Mesendoderm (in vitro differentiated cells): ENCODE results near the gene ERBB4.
A peak's percentile ranks its signal among the peaks of the same experiment; 100 is the strongest.

Source experiments
- DNase-seq: peaks from one replicate; pipeline ENCODE4 v3.0.0; 2013
- H2AK5ac ChIP-seq: 2 replicates; pipeline ENCODE4 v1.6.1; 2013; ENCODE audit warnings: low read length, inconsistent platforms
- H2BK120ac ChIP-seq: 2 replicates; pipeline ENCODE4 v1.6.1; 2013; ENCODE audit warnings: low read depth, mild to moderate bottlenecking, low read length, moderate library complexity, mixed read lengths
- H2BK15ac ChIP-seq: replicated peaks from 2 replicates; pipeline ENCODE4 v1.6.1; 2013; ENCODE audit warnings: low read depth, mild to moderate bottlenecking, moderate library complexity
- H2BK5ac ChIP-seq: 2 replicates; pipeline ENCODE4 v1.6.1; 2013; ENCODE audit warnings: low read length, inconsistent platforms
- H3K18ac ChIP-seq: 2 replicates; pipeline ENCODE4 v1.6.1; 2013; ENCODE audit warnings: mild to moderate bottlenecking, low read length, mixed read lengths
- H3K23ac ChIP-seq: one replicate; pipeline ENCODE4 v1.6.1; 2013; ENCODE audit warnings: low read length
- H3K27ac ChIP-seq: 2 replicates; pipeline ENCODE4 v1.5.1; 2013; ENCODE audit warnings: low read depth, mild to moderate bottlenecking, inconsistent platforms, low read length, moderate library complexity
- H3K27me3 ChIP-seq: 2 replicates; pipeline ENCODE4 v1.6.1; 2013; ENCODE audit warnings: low read length, control low read depth, mild to moderate bottlenecking, inconsistent platforms; ENCODE audit not compliant: insufficient read depth, poor library complexity
- H3K36me3 ChIP-seq: 2 replicates; pipeline ENCODE4 v1.6.1; 2013; ENCODE audit warnings: low read length, inconsistent platforms; ENCODE audit not compliant: control insufficient read depth, insufficient read depth
- H3K4ac ChIP-seq: one replicate; pipeline ENCODE4 v1.6.1; 2013; ENCODE audit warnings: low read depth, mild to moderate bottlenecking, low read length, moderate library complexity
- H3K4me1 ChIP-seq: 2 replicates; pipeline ENCODE4 v1.6.1; 2013; ENCODE audit warnings: low read depth, low read length, inconsistent platforms; ENCODE audit not compliant: control insufficient read depth
- H3K4me2 ChIP-seq: 2 replicates; pipeline ENCODE4 v1.6.1; 2013; ENCODE audit warnings: low read length
- H3K4me3 ChIP-seq: 2 replicates; pipeline ENCODE4 v1.5.1; 2013; ENCODE audit warnings: mild to moderate bottlenecking, low read length
- H3K56ac ChIP-seq: one replicate; pipeline ENCODE4 v1.6.1; 2013; ENCODE audit warnings: low read length
- H3K79me1 ChIP-seq: 2 replicates; pipeline ENCODE4 v1.6.1; 2013; ENCODE audit warnings: low read length, inconsistent platforms
- H3K79me2 ChIP-seq: 2 replicates; pipeline ENCODE4 v1.6.1; 2013; ENCODE audit warnings: mild to moderate bottlenecking, low read length; ENCODE audit not compliant: control insufficient read depth, insufficient read depth
- H3K9ac ChIP-seq: 2 replicates; pipeline ENCODE4 v1.6.1; 2013; ENCODE audit warnings: low read length, inconsistent platforms
- H4K5ac ChIP-seq: one replicate; pipeline ENCODE4 v1.6.1; 2013; ENCODE audit warnings: low read length
- H4K8ac ChIP-seq: one replicate; pipeline ENCODE4 v1.6.1; 2013; ENCODE audit warnings: low read depth, mild to moderate bottlenecking, control low read depth, low read length, moderate library complexity
- WGBS: extraction: QIAGEN DNeasy Blood & Tissue Kit; methylation state at CpG from one replicate; pipeline ENCODE4 v1.1.7; 2013; ENCODE audit warnings: low lambda C conversion rate, missing lambda C conversion rate; ENCODE audit not compliant: insufficient coverage; ENCODE audit errors: extremely low coverage; 5-methylcytosine and 5-hydroxymethylcytosine counted together

Gene ERBB4

DNA sequence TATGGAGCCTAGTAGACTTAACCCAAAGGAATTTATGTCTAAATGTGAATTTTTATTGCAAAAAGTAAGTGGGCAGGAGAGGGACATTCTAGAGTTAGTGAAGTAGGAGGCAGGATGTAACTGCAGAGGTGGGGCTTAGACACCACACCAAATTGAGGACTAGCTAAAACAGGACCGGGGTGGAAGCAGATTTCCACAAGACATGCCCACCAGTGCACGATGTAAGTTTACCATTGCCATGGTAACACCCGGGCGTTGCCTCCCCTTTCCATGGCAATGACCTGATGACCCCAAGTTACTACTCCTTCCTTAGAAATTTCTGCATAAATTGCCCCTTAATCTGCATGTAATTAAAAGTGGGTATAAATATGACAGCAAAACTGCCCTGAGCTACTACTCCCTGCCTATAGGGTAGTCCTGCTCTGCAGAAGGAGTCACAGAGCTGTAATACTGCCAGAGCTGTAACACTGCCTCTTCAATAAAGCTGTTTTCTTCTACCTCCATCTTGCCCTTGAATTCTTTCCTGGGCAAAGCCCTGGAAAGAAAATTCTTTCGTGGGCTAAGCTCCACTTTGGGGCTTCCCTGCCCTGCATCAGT lies 509.7 kb downstream of the ERBB4 start:
- no peak overlapping the region for H4K8ac ChIP-seq
- H4K5ac ChIP-seq = no peak overlapping the region
- H3K9ac ChIP-seq = no peak overlapping the region
- no peak overlapping the region for H3K18ac ChIP-seq
- no CpG with 5 or more reads among the region's 5 CpGs for WGBS
- H3K27me3 ChIP-seq = no peaks in the 10 kb centered on the region
- no peak overlapping the region for H2BK120ac ChIP-seq
- H3K56ac ChIP-seq = no peak overlapping the region
- no peak overlapping the region for H3K4me2 ChIP-seq
- no peak overlapping the region for H2AK5ac ChIP-seq
- no peaks in the 10 kb centered on the region for H3K79me1 ChIP-seq
- H3K4me3 ChIP-seq = no peak overlapping the region
- H3K27ac ChIP-seq = no peak overlapping the region
- no peaks in the 10 kb centered on the region for H3K36me3 ChIP-seq
- peak; percentile 21 for DNase-seq
- H3K4me1 ChIP-seq = peaks cover 4% of the 10 kb centered on the region
- H3K79me2 ChIP-seq = no peaks in the 10 kb centered on the region
- no peak overlapping the region for H3K23ac ChIP-seq
- no peak overlapping the region for H3K4ac ChIP-seq
- H2BK15ac ChIP-seq = peak overlapping the region; percentile 45
- no peak overlapping the region for H2BK5ac ChIP-seq

DNA sequence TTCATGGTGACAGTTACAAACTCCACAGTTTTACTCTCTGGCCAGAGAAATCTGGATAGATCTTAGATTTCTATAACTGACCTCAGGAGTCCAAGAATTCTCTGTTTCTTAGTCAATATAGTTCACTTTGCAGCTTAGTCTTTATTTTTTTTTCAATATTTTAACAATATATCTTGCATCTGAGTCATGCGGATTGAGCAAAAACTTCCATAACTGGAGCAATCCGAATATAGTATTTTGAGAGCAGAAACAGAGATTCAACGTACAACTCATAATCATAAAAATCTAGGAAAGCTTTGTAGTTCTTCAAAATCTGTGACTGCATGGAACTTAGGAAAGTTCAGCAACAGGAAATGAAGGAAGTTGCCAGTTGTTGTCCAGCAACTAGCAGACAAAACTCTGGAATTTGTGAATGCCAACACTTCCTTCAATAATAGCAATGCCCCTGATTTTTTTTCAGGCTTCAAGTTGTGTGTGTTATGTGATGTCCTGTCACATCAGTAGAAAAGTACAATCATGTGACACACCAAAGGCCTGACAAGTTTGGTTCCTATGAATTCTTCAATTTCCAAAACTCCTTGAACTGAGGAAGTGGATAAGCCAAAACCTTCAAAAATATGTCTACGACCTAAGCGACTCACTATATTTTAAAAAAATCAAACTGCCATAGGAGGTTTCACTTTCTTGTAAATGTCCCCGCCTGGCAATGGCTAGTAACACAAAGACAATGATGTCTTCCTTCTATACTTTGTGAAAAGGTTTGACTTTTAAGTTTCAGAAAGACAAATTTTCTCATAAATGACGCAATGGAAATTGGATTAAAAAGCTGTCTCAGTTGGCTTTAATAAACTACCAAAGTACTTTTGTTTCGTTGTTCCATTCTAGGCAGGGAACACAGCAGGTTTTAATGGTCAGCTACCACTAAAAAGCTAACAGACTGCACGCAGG lies 510.6 kb downstream of the ERBB4 start:
- H3K4ac ChIP-seq = no peak overlapping the region
- no peak overlapping the region for H4K5ac ChIP-seq
- H3K79me1 ChIP-seq = no peaks in the 10 kb centered on the region
- no peak overlapping the region for H3K27ac ChIP-seq
- H3K56ac ChIP-seq = no peak overlapping the region
- H2BK15ac ChIP-seq = no peak overlapping the region
- WGBS = no CpG with 5 or more reads among the region's 9 CpGs
- H3K4me1 ChIP-seq = peaks cover 4% of the 10 kb centered on the region
- no peak overlapping the region for H2BK5ac ChIP-seq
- H3K9ac ChIP-seq = no peak overlapping the region
- no peaks in the 10 kb centered on the region for H3K79me2 ChIP-seq
- H3K4me3 ChIP-seq = no peak overlapping the region
- H3K23ac ChIP-seq = no peak overlapping the region
- no peak for DNase-seq
- H3K36me3 ChIP-seq = no peaks in the 10 kb centered on the region
- no peak overlapping the region for H2AK5ac ChIP-seq
- H3K4me2 ChIP-seq = no peak overlapping the region
- peak overlapping the region; percentile 28 for H2BK120ac ChIP-seq
- H3K27me3 ChIP-seq = no peaks in the 10 kb centered on the region
- no peak overlapping the region for H3K18ac ChIP-seq
- H4K8ac ChIP-seq = no peak overlapping the region

DNA sequence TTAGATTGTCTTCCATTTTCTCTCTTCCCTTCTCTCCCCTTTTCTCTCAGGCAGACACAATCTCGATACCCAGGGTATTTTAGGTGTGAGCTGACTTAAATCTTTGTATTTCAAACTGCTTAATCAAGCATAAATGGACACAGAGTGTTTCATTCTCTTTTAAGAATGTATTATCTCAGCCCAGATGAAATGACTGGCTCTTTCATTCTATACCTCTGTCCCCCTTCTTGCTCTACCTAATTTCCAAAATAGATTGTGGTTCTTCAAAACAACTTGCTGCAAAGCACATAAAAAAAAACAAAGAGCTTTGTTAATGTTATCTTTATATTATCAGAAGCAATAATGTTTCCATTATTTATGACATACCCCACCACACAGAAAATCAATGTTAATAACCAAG lies 514.6 kb downstream of the ERBB4 start:
- no peaks in the 10 kb centered on the region for H3K4me1 ChIP-seq
- H4K5ac ChIP-seq = no peak overlapping the region
- H3K9ac ChIP-seq = no peak overlapping the region
- no CpG with 5 or more reads among the region's 1 CpG for WGBS
- no peak overlapping the region for H3K4me3 ChIP-seq
- no peaks in the 10 kb centered on the region for H3K27me3 ChIP-seq
- no peak overlapping the region for H3K56ac ChIP-seq
- no peak overlapping the region for H3K18ac ChIP-seq
- H2BK5ac ChIP-seq = no peak overlapping the region
- H3K36me3 ChIP-seq = no peaks in the 10 kb centered on the region
- H3K79me1 ChIP-seq = no peaks in the 10 kb centered on the region
- DNase-seq = no peak
- H3K23ac ChIP-seq = no peak overlapping the region
- H3K79me2 ChIP-seq = no peaks in the 10 kb centered on the region
- H3K27ac ChIP-seq = no peak overlapping the region
- H4K8ac ChIP-seq = no peak overlapping the region
- no peak overlapping the region for H2BK15ac ChIP-seq
- H2AK5ac ChIP-seq = no peak overlapping the region
- no peak overlapping the region for H3K4ac ChIP-seq
- H2BK120ac ChIP-seq = no peak overlapping the region
- H3K4me2 ChIP-seq = no peak overlapping the region

DNA sequence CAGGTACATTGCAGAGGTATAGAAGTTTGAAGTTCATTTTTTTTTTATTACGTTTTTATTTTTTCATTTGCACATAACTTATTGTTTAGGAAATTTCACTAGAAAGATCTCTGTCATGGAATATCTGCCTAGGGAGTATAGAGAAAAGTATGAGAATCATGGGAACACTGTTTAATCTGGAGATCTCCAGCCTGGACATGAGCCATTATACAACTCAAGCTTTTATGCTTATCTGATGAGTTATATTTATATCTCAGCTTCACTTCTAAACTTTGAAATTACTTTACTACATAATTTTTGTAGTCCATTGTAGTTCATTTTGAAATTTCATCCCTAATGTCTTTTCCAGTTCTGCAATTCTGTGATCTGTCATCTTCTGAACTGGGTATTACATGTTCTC lies 515.6 kb downstream of the ERBB4 start:
- H3K79me1 ChIP-seq = no peaks in the 10 kb centered on the region
- no peak for DNase-seq
- no peak overlapping the region for H2BK120ac ChIP-seq
- H3K27ac ChIP-seq = no peak overlapping the region
- H3K4me1 ChIP-seq = no peaks in the 10 kb centered on the region
- no peak overlapping the region for H3K9ac ChIP-seq
- no peak overlapping the region for H2BK15ac ChIP-seq
- H4K8ac ChIP-seq = no peak overlapping the region
- H3K4ac ChIP-seq = no peak overlapping the region
- H4K5ac ChIP-seq = no peak overlapping the region
- no peaks in the 10 kb centered on the region for H3K79me2 ChIP-seq
- no peak overlapping the region for H3K4me3 ChIP-seq
- H2BK5ac ChIP-seq = no peak overlapping the region
- no CpG with 5 or more reads among the region's 1 CpG for WGBS
- H3K23ac ChIP-seq = no peak overlapping the region
- no peak overlapping the region for H2AK5ac ChIP-seq
- H3K36me3 ChIP-seq = no peaks in the 10 kb centered on the region
- no peak overlapping the region for H3K4me2 ChIP-seq
- H3K56ac ChIP-seq = no peak overlapping the region
- H3K27me3 ChIP-seq = no peaks in the 10 kb centered on the region
- H3K18ac ChIP-seq = no peak overlapping the region

DNA sequence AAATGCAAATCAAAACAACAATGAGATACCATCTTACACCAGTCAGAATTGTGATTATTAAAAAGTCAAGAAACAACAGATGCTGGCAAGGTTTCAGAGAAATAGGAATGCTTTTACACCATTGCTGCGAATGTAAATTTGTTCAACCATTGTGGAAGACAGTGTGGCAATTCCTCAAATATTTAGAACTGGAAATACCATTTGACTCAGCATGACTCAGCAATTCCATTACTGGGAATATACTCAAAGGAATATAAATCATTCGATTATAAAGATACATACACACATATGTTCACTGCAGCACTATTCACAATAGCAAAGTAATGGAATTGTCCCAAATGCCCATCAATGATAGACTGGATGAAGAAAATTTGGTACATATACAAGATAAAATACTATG lies 516.7 kb downstream of the ERBB4 start:
- Histone ChIP-seq H3K18ac (no peak overlapping the region), H4K8ac (no peak overlapping the region), H3K4ac (no peak overlapping the region), H3K4me3 (no peak overlapping the region), H3K27ac (no peak overlapping the region), H2BK120ac (no peak overlapping the region), H3K79me1 (no peaks in the 10 kb centered on the region), H3K4me2 (no peak overlapping the region), H2AK5ac (no peak overlapping the region), H3K9ac (no peak overlapping the region), H3K27me3 (no peaks in the 10 kb centered on the region), H3K56ac (no peak overlapping the region), H2BK15ac (no peak overlapping the region), H4K5ac (no peak overlapping the region), H2BK5ac (no peak overlapping the region), H3K23ac (no peak overlapping the region), H3K79me2 (no peaks in the 10 kb centered on the region), H3K36me3 (no peaks in the 10 kb centered on the region), H3K4me1 (no peaks in the 10 kb centered on the region)
- no peak for DNase-seq
- WGBS = no CpG with 5 or more reads among the region's 2 CpGs
